ENCODE measurements around the gene ESRRA. TPM values are rescaled to one million over a fixed set of nuclear protein-coding genes. Genes with fewer than 3 reads are reported as not detected.
"Not testable (repeated sequence)": the region's sequence is repeated elsewhere in the genome, so short reads cannot be mapped to it uniquely, and the experiment has no call there.

Gene ESRRA
- total RNA-seq, 1 experiment from 2014 or later: 16.0 TPM

GRCh38 chr11:64303109-64304031 lies 2.0 kb upstream of the ESRRA start:
- no peaks in the 10 kb centered on the region for H3K9me2 ChIP-seq (replicated peaks; ENCODE audit: insufficient read depth, low read length)
- H4K20me1 ChIP-seq (ENCODE audit: insufficient read depth, low read depth, low read length): peaks cover 8% of the 10 kb centered on the region; the same call in 1 of the 2 replicates
- peak overlapping the region; percentile 85 for H3K4me3 ChIP-seq (ENCODE audit: low read length)
- no peaks in the 10 kb centered on the region for H3K9me3 ChIP-seq (ENCODE audit: low read length)
- H3K9ac ChIP-seq (ENCODE audit: low read length): peak overlapping the region; percentile 97
- peaks cover 38% of the 10 kb centered on the region for H3K4me1 ChIP-seq (ENCODE audit: low read length)
- H3K79me2 ChIP-seq (ENCODE audit: low read length): peaks cover 26% of the 10 kb centered on the region
- H3K36me3 ChIP-seq (ENCODE audit: insufficient read depth, low read length): peaks cover 7% of the 10 kb centered on the region; the same call in 1 of the 2 replicates
- no peak overlapping the region for H2AFZ ChIP-seq (ENCODE audit: low read length)
- peak overlapping the region; percentile 93 for H3K4me2 ChIP-seq (ENCODE audit: low read depth, low read length, poor library complexity, severe bottlenecking)
- peak overlapping the region; percentile 96 for H3K27ac ChIP-seq (ENCODE audit: low read length)
- no peaks in the 10 kb centered on the region for H3K27me3 ChIP-seq (ENCODE audit: low read length)
- DNase-seq: no peak

- Histone ChIP-seq H2AFZ (ENCODE audit: low read length) (no peak overlapping the region), H4K20me1 (ENCODE audit: insufficient read depth, low read depth, low read length) (peaks cover 8% of the 10 kb centered on the region; the same call in 1 of the 2 replicates), H3K36me3 (ENCODE audit: insufficient read depth, low read length) (peaks cover 7% of the 10 kb centered on the region; the same call in 1 of the 2 replicates), H3K9me2 (replicated peaks; ENCODE audit: insufficient read depth, low read length) (no peaks in the 10 kb centered on the region), H3K79me2 (ENCODE audit: low read length) (peaks cover 26% of the 10 kb centered on the region), H3K9me3 (ENCODE audit: low read length) (no peaks in the 10 kb centered on the region), H3K4me3 (ENCODE audit: low read length) (peak overlapping the region; percentile 85), H3K4me2 (ENCODE audit: low read depth, low read length, poor library complexity, severe bottlenecking) (peak overlapping the region; percentile 93), H3K4me1 (ENCODE audit: low read length) (peaks cover 38% of the 10 kb centered on the region), H3K27ac (ENCODE audit: low read length) (peak overlapping the region; percentile 96), H3K9ac (ENCODE audit: low read length) (peak overlapping the region; percentile 97), H3K27me3 (ENCODE audit: low read length) (no peaks in the 10 kb centered on the region)
- DNase-seq: no peak
Observed at GRCh38 chr11:64304032-64304315, 1.4 kb upstream of the ESRRA start.

GRCh38 chr11:64304316-64305072 lies 830 bp upstream of the ESRRA start:
- DNase-seq: peak; percentile 99
- Histone ChIP-seq H3K36me3 (ENCODE audit: insufficient read depth, low read length) (peaks cover 7% of the 10 kb centered on the region; the same call in 1 of the 2 replicates), H3K79me2 (ENCODE audit: low read length) (peaks cover 29% of the 10 kb centered on the region), H2AFZ (ENCODE audit: low read length) (peak overlapping the region; percentile 15; the same call in 1 of the 2 replicates), H3K9me2 (replicated peaks; ENCODE audit: insufficient read depth, low read length) (no peaks in the 10 kb centered on the region), H3K27me3 (ENCODE audit: low read length) (no peaks in the 10 kb centered on the region), H3K27ac (ENCODE audit: low read length) (peak overlapping the region; percentile 96), H3K4me2 (ENCODE audit: low read depth, low read length, poor library complexity, severe bottlenecking) (peak overlapping the region; percentile 93), H3K9ac (ENCODE audit: low read length) (peak overlapping the region; percentile 97), H3K4me3 (ENCODE audit: low read length) (peak overlapping the region; percentile 85), H3K4me1 (ENCODE audit: low read length) (peaks cover 38% of the 10 kb centered on the region), H4K20me1 (ENCODE audit: insufficient read depth, low read depth, low read length) (peaks cover 8% of the 10 kb centered on the region; the same call in 1 of the 2 replicates), H3K9me3 (ENCODE audit: low read length) (no peaks in the 10 kb centered on the region)

GRCh38 chr11:64305691-64306562 lies 603 bp downstream of the ESRRA start:
- Histone ChIP-seq H3K4me2 (ENCODE audit: low read depth, low read length, poor library complexity, severe bottlenecking) (peak overlapping the region; percentile 82), H3K27ac (ENCODE audit: low read length) (peak overlapping the region; percentile 45), H3K9me3 (ENCODE audit: low read length) (no peaks in the 10 kb centered on the region), H3K9ac (ENCODE audit: low read length) (peak overlapping the region; percentile 85), H2AFZ (ENCODE audit: low read length) (no peak overlapping the region), H3K36me3 (ENCODE audit: insufficient read depth, low read length) (peaks cover 7% of the 10 kb centered on the region; the same call in 1 of the 2 replicates), H3K4me3 (ENCODE audit: low read length) (peak overlapping the region; percentile 77), H3K4me1 (ENCODE audit: low read length) (peaks cover 30% of the 10 kb centered on the region), H3K27me3 (ENCODE audit: low read length) (no peaks in the 10 kb centered on the region), H3K9me2 (replicated peaks; ENCODE audit: insufficient read depth, low read length) (no peaks in the 10 kb centered on the region), H4K20me1 (ENCODE audit: insufficient read depth, low read depth, low read length) (peaks cover 8% of the 10 kb centered on the region; the same call in 1 of the 2 replicates), H3K79me2 (ENCODE audit: low read length) (peaks cover 32% of the 10 kb centered on the region)
- DNase-seq: peak; percentile 88

- H3K36me3 ChIP-seq (ENCODE audit: insufficient read depth, low read length): peaks cover 7% of the 10 kb centered on the region; the same call in 1 of the 2 replicates
- peak overlapping the region; percentile 77 for H3K4me3 ChIP-seq (ENCODE audit: low read length)
- DNase-seq: no peak
- H2AFZ ChIP-seq (ENCODE audit: low read length): no peak overlapping the region
- H4K20me1 ChIP-seq (ENCODE audit: insufficient read depth, low read depth, low read length): peaks cover 8% of the 10 kb centered on the region; the same call in 1 of the 2 replicates
- no peaks in the 10 kb centered on the region for H3K9me3 ChIP-seq (ENCODE audit: low read length)
- H3K4me2 ChIP-seq (ENCODE audit: low read depth, low read length, poor library complexity, severe bottlenecking): peak overlapping the region; percentile 82
- no peaks in the 10 kb centered on the region for H3K9me2 ChIP-seq (replicated peaks; ENCODE audit: insufficient read depth, low read length)
- H3K79me2 ChIP-seq (ENCODE audit: low read length): peaks cover 35% of the 10 kb centered on the region
- peak overlapping the region; percentile 45 for H3K27ac ChIP-seq (ENCODE audit: low read length)
- H3K4me1 ChIP-seq (ENCODE audit: low read length): peaks cover 30% of the 10 kb centered on the region
- no peaks in the 10 kb centered on the region for H3K27me3 ChIP-seq (ENCODE audit: low read length)
- H3K9ac ChIP-seq (ENCODE audit: low read length): peak overlapping the region; percentile 85
Observed at GRCh38 chr11:64306563-64306875, 1.2 kb downstream of the ESRRA start.

- Histone ChIP-seq H3K4me3 (ENCODE audit: low read length) (peak overlapping the region; percentile 77), H3K36me3 (ENCODE audit: insufficient read depth, low read length) (peaks cover 7% of the 10 kb centered on the region; the same call in 1 of the 2 replicates), H3K4me1 (ENCODE audit: low read length) (peaks cover 30% of the 10 kb centered on the region), H3K9me3 (ENCODE audit: low read length) (no peaks in the 10 kb centered on the region), H3K79me2 (ENCODE audit: low read length) (peaks cover 35% of the 10 kb centered on the region), H3K9me2 (replicated peaks; ENCODE audit: insufficient read depth, low read length) (no peaks in the 10 kb centered on the region), H3K27ac (ENCODE audit: low read length) (peak overlapping the region; percentile 45), H3K4me2 (ENCODE audit: low read depth, low read length, poor library complexity, severe bottlenecking) (peak overlapping the region; percentile 82), H2AFZ (ENCODE audit: low read length) (no peak overlapping the region), H3K9ac (ENCODE audit: low read length) (peak overlapping the region; percentile 85), H4K20me1 (ENCODE audit: insufficient read depth, low read depth, low read length) (peaks cover 8% of the 10 kb centered on the region; the same call in 1 of the 2 replicates), H3K27me3 (ENCODE audit: low read length) (no peaks in the 10 kb centered on the region)
- DNase-seq: no peak
Observed at GRCh38 chr11:64306876-64307622, 1.7 kb downstream of the ESRRA start.

- H3K27me3 ChIP-seq (ENCODE audit: low read length); DNase-seq; H2AFZ ChIP-seq (ENCODE audit: low read length); H3K36me3 ChIP-seq (ENCODE audit: insufficient read depth, low read length); H3K9me3 ChIP-seq (ENCODE audit: low read length); H3K4me2 ChIP-seq (ENCODE audit: low read depth, low read length, poor library complexity, severe bottlenecking); H4K20me1 ChIP-seq (ENCODE audit: insufficient read depth, low read depth, low read length); H3K9me2 ChIP-seq (replicated peaks; ENCODE audit: insufficient read depth, low read length); H3K4me3 ChIP-seq (ENCODE audit: low read length): not testable (repeated sequence)
- H3K9ac ChIP-seq (ENCODE audit: low read length): peak overlapping the region; percentile 85; the same call in 1 of the 2 replicates
- peak overlapping the region; percentile 45; the same call in 1 of the 2 replicates for H3K27ac ChIP-seq (ENCODE audit: low read length)
- H3K4me1 ChIP-seq (ENCODE audit: low read length): peaks cover 32% of the 10 kb centered on the region
- peaks cover 38% of the 10 kb centered on the region for H3K79me2 ChIP-seq (ENCODE audit: low read length)
Observed at GRCh38 chr11:64307795-64308194, 2.5 kb downstream of the ESRRA start.
